HG02571 (cell line): ENCODE data around the gene CABYR.

Source experiments
- ATAC-seq: cut with Tn5 transposase; IDR thresholded peaks from one replicate; pipeline ENCODE4 v1.9.1; 2021; ENCODE audit warnings: mild to moderate bottlenecking, moderate library complexity; ENCODE audit not compliant: unreplicated experiment

The CABYR gene, protein sequence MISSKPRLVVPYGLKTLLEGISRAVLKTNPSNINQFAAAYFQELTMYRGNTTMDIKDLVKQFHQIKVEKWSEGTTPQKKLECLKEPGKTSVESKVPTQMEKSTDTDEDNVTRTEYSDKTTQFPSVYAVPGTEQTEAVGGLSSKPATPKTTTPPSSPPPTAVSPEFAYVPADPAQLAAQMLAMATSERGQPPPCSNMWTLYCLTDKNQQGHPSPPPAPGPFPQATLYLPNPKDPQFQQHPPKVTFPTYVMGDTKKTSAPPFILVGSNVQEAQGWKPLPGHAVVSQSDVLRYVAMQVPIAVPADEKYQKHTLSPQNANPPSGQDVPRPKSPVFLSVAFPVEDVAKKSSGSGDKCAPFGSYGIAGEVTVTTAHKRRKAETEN

DNA sequence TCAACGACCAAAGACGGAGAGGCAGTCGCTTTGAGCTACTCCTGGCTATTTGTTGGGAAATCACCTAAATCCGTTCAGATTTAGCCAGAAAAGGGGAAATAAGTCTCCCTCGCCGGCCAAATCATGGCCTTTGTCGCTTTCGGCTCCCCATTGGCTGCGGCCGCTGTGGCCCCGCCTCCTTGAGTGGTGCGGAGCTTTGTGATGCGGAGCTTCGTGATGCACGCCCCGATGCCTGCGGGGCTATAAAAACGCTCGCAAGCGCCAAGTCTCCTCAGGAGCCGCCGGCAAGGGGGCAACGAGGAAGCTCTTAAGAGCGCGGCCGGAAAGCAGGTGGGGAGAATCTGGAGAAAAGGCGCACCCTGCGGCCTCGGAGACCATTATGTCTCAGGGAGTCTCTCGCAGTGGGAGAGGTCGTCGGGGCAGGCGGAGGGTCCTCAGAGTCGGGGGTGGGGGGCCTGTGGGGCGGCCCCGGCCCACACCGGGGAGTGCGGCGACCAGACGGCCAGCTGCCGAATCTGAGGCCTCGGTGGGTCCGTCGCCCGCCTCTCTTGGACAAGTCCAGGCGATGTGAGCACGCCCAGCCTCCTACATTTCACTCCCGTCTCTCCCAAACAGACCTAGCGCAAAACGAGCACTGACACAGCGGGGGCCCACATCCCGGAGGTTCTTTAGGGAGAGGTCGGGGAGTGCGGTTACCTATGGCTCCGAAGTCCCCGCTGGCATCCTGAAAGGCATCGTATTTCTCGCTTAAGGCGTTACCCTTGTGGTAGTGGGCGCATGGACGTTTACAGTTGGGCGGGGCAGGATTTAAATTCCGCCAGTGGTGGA is at the start of gene CABYR:
Gene CABYR, plus strand, starts transcription at position 274 of the 828 bp plus-strand sequence. CDS start 4,053 bp downstream, outside the sequence.
- ATAC-seq: peak; percentile 88

DNA sequence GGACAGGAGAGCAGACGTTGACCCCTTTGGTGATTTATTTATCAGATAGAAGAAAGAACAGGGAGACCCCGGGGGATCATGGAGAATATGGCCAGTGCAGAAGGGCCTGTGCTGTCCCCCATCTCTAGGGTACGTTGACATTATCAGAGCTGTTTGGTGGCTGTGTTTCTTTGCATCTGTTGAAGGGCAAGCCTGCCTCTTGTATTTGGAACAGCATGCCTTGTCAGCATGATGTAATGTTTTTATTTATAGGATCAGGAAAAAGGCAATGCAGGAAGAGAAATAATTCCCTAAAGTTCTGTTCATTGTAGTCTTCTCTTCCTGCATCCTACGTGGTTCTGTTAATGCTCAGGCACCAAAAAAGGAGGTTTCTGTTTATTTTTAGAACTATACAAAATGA is 49.8 kb upstream of the CABYR start:
- ATAC-seq: no peak

DNA sequence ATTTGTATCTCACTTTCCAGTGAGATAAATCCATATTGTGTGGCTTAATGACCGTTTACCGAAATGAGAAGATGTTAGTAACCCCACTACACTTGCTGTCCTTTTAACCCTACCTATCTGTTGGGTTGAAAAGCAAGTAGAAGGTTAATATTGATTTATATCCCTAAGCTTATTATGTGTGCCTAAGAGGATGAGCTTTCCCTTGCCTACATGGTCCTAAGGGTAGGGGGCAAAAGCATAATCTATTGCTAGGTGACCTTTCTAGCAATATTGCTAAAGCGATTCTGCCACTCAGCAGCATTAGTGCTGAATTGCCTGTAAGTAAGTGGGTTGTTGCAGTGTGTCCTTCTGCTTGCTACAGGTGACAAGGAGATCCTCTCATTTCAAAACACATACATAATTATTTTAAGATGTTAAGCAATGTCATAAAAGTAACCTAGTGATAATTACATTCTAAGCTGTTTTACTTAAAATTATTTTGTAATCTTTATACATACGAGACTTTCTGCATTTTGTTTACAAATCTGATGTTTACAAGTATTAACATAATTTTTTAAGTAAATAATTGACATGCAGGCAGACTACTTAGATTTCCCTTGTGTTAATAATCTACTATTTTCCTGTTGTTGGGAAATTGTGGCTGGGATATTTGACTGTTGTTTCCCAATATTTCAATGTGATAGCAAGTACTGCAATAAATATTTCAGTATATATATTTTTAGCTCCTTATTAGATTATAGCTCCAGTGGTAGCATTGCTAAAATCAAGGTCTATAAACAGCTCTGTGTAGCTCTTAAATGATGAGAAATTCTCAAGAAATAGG is 49.1 kb upstream of the CABYR start:
- no peak for ATAC-seq

DNA sequence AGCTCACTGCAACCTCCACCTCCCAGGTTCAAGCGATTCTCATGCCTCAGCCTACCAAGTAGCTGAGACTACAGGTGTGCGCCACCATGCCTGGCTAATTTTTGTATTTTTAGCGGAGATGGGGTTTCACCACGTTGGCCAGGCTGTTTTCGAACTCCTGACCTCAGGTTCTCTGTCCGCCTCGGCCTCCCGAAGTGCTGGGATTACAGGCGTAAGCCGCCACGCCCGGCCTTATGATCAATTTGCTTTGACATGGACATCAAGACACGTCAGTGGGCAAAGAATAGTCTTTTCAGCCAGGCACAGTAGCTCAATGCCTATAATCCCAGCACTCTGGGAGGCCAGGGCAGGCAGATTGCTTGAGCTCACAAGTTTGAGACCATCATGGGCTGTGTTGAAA is 48.0 kb upstream of the CABYR start:
- no peak for ATAC-seq

DNA sequence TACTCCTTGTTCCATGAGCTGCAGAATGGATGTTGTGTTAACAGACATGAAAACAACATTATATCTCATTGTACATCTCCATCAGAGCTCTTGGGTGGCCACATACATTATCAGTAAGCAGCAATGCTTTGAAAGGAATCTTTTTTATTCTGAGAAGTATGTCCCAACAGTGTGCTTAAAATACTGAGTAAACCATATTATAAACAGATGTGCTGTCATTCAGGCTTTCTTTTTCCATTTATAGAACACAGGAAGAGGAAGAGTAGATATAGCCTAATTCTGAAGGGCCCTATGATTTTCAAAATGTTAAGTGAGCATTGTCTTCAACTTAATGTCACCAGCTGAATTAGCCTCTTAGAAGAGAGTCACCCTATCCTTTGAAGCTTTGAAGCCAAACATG is 44.3 kb upstream of the CABYR start:
- ATAC-seq: no peak

DNA sequence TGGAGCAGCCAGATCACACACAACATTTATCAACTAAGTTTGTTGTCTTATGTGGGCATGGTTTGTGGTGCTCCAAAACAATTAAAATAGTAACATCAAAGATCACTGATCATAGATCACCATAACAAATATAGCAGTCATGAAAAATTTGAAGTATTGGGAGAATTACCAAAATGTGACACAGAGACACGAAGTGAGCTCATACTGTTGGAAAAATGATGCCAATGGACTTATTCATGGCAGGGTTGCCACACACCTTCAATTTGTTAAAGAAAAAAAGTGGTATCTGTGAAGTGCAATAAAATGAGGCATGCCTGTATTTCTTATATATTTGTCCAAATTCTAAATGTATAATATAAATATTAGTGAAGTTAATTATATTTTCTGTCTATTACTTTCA is 42.9 kb upstream of the CABYR start:
- ATAC-seq: no peak

DNA sequence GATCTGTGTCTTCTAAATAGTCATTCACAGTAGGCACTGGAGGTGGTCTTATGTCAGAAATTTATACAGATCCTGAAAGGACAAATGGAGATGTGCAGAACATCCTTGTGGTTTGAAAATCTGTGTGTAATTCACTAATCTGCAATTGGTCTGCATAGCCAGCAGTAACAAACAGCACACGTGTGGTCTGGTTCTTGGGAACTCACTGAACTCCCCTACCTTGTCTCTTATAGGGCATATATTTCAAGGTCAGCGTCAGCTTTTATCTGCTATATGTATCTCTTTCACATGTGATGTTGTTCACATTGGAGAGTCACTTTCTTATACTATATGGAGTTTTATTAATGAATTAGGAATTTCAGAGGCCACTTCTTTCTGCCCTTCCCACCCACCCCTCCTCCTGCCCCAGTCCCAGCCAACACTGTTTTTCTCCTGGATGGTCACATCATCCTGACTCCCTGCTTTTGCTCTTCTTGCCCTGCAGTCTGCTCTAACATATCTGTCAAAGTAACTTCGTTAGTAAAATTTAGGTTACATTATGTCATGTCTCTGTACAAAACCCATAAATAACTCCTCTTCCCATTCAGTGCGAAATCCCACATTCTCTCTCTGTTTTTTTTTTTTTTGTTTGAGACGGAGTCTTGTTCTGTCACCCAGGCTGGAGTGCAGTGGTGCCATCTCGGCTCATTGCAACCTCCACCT is 35.4 kb upstream of the CABYR start:
- no peak for ATAC-seq

DNA sequence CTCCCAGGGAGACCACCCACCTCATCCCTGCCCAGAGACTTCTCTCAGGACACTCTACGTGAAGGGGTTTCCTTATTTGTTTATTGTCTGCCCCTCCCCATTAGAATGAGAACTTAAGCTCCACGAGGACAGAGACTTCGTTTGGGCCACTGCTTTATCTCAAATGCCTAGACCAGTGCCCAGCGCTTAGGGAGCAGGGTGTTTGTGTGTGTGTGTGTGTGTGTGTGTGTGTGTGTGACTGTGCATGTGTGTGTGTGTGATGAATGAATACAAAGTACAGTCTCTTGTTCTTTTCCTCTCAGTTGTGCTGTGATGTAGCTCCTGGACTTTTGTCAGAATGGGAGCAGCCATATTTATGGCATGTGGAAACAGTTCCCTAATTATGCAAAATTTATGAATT is 34.4 kb upstream of the CABYR start:
- no peak for ATAC-seq

DNA sequence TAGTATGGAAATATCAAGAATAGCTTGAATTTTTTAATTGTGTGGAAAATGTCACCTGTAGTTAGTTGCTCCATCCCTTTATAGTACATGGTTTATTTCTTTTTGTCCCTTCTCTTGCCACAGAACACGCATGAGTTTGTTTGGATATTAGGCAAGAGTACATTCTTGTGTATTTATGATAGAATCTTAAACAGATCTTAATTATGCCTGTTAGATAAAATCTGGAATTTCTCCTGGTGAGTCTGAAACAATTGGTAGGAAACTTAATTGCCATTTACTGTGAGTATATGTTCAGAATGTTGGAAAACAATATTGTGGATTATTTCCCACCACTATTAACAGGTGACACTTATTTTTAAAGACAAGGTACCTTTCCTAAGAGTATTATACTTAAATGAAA is 30.2 kb upstream of the CABYR start:
- no peak for ATAC-seq

DNA sequence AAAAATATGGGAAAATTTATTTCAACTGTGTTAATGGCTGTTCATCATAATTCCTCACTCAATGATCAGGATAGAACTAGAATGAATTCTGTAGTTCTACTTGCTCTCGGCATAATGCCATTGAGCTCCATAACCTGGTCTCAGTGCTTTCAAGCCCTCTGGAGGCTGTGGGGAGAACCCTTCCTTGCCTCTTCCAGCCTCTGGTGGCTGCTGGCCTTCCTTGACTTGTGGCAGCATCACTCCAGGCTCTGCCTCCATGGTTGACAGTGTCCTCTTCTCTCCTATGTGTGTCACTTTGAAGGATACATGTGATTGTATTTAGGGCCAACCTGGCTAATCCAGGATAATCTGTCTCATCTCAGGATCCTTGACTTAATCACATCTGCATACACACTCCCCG is 26.9 kb upstream of the CABYR start:
- no peak for ATAC-seq

DNA sequence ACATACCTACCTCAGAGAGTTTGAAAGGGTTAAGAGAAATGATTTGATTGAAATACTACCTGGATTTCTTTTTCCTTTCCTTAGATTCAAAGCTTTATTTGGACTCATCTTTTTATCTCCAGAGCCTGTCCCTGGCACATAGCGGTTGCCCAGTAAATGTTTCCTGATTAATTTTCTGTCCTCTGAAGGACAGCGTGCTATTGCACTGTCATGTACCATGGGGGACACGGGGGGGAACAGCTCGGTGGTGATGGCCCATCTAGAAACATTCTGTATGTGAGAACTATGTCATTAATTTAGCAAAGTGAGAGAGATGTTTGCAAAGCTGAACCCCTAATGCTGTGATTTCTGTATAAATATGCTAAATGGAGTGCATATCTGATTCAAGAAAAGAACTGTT is 26.4 kb upstream of the CABYR start:
- ATAC-seq: no peak

DNA sequence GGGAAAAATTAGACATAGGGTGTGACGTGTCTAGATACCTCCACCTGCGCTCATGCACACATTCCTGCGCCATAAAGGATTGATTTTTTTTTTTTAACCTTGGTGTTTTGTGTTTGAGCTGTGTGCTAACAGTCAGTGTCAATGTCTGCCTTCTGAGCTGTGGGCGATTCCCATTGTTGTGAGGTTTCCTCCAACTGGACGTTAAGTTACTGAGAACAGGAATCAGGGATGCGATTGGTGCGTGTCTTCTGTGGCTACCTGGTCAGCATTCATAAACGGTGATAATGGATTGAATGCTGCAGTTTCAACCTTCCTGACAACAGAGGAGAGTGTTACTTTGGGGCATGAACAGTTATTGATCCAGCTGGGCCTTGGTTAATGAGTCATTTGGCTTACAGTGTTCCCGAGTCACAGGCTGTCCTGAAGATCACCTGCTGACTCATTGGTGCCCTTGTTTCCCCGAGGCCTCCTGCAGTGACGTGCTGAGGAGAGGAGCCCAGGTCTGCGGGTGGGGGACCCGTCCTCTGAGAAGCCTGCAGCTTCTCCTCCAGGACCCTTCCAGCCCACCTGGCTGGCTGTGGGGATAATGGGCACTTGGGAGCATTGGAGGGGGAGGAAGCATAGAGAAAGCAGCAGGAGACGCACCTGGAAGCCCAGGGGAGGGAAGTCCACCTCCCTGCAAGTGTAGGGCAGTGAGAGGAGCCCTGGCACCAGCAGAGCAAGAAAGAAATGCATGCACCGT is 25.8 kb upstream of the CABYR start:
- ATAC-seq: no peak

DNA sequence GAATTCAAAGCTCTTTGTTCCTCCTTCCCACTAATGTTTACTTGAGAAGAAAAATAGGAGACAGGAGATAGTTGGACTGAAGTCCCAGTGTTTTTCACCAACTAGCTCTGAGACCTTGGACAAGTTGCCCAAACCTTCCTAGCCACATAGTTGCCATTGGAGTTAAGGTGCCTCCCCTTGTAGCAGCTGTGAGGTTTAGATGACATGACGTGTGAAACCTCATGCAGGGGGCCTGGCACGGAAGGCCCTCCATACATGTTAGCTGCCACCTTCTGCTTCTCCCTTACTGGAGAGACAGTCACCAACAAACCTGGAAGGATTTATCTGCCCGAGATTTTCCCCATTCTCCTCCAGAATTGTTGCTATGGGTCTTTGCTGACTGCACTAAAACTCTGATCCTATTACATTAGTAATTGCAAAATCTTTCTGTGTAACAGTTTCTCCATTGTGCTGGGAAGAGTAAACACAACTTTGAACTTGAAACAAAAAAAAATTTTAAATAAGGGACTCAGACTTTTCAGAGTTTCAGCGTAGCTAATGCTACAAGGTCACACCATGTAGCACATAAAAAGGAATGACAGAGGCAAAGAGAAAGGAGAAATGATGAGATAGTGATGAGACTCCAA is 23.8 kb upstream of the CABYR start:
- ATAC-seq: no peak

DNA sequence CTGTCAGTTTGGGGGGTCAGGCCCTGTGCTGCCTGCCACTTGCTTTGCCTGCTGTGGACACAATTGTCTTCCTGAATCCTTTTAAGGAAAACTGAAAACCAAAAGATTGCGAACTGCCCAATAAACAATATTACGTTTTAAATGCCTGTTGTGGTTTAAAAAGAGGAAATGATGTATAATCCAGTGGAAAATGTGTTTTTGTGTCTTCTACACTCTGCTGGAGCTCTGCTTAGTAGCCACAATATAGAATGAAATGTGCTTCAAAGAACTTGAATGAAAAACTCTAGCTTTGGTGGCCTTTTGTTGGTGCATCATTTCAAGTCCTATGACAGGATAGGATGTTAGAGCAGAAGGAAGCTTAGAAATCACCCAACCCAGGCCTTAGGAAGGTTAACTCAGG is 23.2 kb upstream of the CABYR start:
- ATAC-seq: no peak

DNA sequence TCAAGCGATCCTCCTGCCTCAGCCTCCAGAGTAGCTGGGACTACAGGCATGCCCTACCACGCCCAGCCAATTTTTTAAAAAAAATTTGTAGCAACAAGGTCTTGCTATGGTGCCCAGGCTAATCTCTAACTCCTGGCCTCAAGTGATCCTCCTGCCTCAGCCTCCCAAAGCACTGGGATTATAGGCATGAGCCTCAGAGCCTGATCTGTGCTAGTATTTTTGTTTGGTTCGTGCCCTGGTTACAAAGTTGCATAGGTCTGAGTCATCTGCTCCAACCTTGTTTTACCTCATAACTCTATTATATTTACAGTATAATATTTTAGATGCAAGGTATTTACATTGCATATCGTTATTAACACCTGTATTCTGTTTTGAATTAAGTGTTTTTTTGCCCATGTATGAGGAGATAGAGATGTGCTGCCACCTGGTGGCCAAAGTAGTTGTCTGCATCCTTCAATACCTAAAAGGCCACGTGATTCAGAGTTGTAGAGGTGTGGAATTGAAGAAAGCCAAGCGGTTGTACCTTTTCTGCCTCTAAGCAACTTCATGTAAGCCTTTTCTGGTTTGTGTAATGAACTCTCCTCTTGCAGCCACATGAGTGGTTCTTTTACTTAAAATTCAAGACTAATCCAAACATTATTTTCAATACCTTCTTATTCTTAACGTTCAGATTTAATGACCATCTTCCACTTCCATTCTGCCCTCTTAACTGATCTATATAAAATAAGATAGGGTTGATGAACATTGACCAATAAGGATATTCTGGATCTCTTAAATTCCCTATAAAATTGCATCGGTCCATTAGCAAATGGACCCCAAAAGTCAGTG is 19.9 kb upstream of the CABYR start:
- ATAC-seq: peak; percentile 61

DNA sequence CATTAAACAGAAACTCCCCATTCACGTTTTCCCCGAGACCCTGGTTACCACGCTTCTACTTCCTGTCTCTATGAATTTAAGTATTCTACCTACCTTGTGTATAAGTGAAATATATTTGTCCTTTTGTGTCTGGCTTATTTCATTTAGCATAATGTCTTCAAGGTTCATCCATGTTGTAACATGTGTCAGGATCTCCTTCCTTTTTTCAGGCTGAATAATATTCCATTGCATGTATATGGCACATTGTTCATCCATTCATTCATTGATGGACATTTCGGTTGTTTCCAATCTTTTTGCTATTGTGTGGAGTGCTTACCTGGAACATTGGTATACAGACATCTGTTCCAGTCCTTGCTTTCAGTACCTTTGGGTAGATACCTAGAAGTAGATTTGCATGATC is 18.2 kb upstream of the CABYR start:
- ATAC-seq: no peak

DNA sequence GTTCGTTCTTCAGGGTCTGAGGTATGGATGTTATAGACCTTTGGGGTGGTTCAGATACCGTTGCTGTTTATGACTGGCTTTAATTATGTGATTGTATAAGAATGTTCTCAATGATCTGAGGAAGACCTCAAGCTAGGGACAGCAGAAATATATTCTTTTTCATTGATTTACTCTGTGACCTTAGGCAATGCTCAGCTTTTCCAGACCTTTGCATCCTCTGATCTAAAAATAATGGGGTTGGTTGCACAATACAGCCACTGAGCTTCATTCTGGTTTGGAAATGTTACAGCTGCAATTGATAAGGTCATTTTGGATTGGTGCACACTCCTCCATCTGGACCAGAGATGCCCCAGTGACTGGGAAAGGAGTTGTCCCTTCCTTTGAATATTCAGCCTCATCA is 17.2 kb upstream of the CABYR start:
- no peak for ATAC-seq

DNA sequence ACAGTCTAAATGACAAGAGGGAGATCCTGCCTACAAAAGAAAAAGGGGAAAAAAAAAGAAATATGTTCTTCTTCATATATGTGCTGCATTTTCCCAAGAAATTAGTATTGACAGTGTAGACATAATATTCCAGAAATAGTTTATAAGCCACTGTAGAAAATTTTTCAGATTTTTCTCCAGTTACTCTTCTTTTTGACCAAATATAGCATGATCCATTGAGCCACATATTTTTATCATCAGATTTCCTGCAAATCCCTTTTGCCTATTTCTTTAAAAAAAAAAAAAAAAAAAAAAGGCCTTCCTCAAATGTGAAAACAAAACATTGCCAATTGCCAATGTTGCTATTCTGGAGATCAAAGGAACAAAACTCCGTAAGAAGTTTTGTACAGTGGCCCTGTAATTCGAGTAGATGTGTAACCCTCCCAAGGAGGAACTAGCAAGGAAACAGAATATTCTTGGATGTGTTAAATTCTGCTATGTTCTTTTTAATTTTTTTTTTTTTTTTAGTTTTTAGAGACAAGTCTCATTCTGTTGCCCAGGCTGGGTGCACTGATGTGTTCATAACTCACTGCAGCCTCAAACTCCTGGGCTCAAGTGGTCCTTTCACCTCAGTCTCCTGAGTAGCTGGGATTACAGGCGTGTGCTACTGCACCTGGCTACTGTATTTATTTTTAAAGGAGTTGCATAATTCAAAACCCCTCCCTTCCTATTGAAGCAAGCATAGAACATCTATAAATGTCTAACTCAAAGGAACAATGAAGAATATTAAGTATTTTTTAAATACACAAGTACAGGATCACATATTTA is 12.5 kb upstream of the CABYR start:
- no peak for ATAC-seq
